Lower leg skin (tissue), 3 donors: ENCODE results near the gene PEA15.

ENCODE experiments used
- CTCF ChIP-seq, 3 donors: fragments of 450-650 bp; IDR thresholded peaks; one replicate each; pipeline ENCODE4 v1.5.1; 2016; ENCODE audit warnings: antibody characterized with exemption in 3 of 3, mild to moderate bottlenecking in 3 of 3, moderate library complexity in 2 of 3
- POLR2A ChIP-seq, 2 donors: fragments of 450-650 bp; IDR thresholded peaks; one replicate each; pipeline ENCODE4 v1.6.1; 2016 to 2017; ENCODE audit warnings: antibody characterized with exemption in 2 of 2, mild to moderate bottlenecking in 1 of 2, moderate library complexity in 1 of 2

GRCh38 chr1:160264795-160265307 is 59.7 kb downstream of the PEA15 start:
- TF ChIP-seq CTCF (IDR thresholded peaks at IDR 0.05) (no peak), POLR2A (IDR thresholded peaks at IDR 0.05) (no peak)
